ENCODE results near the gene TAOK1.

GRCh38 chr17:29590411-29591145 is 200.4 kb downstream of the TAOK1 start:
- TF ChIP-seq ATF2 (CRISPR knock-in tag; IDR thresholded peaks at IDR 0.05; ENCODE audit: borderline replicate concordance, low read depth) (no peak), CBFB (CRISPR knock-in tag; IDR thresholded peaks at IDR 0.05; ENCODE audit: low read depth) (no peak), CREB1 (CRISPR knock-in tag; IDR thresholded peaks at IDR 0.05) (no peak)
